Mucosa of stomach (tissue), 1 donor: ENCODE data around the gene THRB.

Experiments used
- H3K27me3 ChIP-seq: one replicate; pipeline ENCODE4 v1.7.0; 2013; ENCODE audit warnings: mild to moderate bottlenecking, low read length; ENCODE audit not compliant: control insufficient read depth, insufficient read depth
- H3K36me3 ChIP-seq: one replicate; pipeline ENCODE4 v1.7.0; 2013; ENCODE audit warnings: low read length; ENCODE audit not compliant: control insufficient read depth, insufficient read depth
- H3K4me1 ChIP-seq: one replicate; pipeline ENCODE4 v1.7.0; 2013; ENCODE audit warnings: mild to moderate bottlenecking, low read length; ENCODE audit not compliant: control insufficient read depth, insufficient read depth
- H3K4me3 ChIP-seq: one replicate; pipeline ENCODE4 v1.7.0; 2013; ENCODE audit warnings: low read length
- H3K9ac ChIP-seq: one replicate; pipeline ENCODE4 v1.7.0; 2013; ENCODE audit warnings: mild to moderate bottlenecking, low read length, moderate library complexity
- H3K9me3 ChIP-seq: one replicate; pipeline ENCODE4 v1.7.0; 2013; ENCODE audit warnings: mild to moderate bottlenecking, low read length, moderate library complexity; ENCODE audit not compliant: control insufficient read depth
- donor health status: Pancreatic carcinoma.

THRB gene

GRCh38 chr3:24195504-24196230, 299.0 kb downstream of the THRB start:
- H3K27me3 ChIP-seq: no peaks in the 10 kb centered on the region
- no peaks in the 10 kb centered on the region for H3K4me1 ChIP-seq
- H3K36me3 ChIP-seq: no peaks in the 10 kb centered on the region
- H3K9me3 ChIP-seq: no peaks in the 10 kb centered on the region
- no peak overlapping the region for H3K4me3 ChIP-seq
- no peak overlapping the region for H3K9ac ChIP-seq

DNA sequence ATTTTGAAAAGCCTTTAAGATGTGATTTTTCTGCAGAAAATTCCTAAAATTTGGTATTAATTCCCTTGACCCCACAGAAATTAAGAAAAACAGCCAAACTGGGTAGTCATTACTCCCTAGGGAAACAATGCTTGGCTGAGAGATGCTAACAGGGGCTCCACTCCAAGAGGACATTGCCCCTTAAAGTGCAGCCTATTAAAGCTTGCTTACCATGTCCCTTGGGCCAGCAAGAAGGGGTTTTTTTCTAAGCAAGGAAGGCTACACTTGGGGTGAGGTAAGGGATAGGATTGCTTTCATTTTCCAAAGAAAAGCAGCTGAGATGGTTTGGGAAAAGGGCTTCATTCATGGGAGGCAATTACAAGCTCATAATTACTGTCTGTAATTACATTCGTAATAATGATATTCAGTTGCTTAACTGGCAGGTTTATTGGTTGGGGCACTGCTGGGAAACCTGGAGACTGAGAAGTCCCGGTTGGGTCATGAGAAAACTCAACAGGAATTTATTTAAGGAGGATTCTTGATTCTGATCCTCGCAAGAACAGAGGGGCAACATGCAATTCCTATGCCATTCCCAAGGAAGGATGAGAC, 302.1 kb downstream of the THRB start:
- no peaks in the 10 kb centered on the region for H3K9me3 ChIP-seq
- no peaks in the 10 kb centered on the region for H3K4me1 ChIP-seq
- H3K4me3 ChIP-seq: no peak overlapping the region
- H3K27me3 ChIP-seq: no peaks in the 10 kb centered on the region
- H3K36me3 ChIP-seq: no peaks in the 10 kb centered on the region
- no peak overlapping the region for H3K9ac ChIP-seq

GRCh38 chr3:24191801-24192403, 302.7 kb downstream of the THRB start:
- no peaks in the 10 kb centered on the region for H3K4me1 ChIP-seq
- no peaks in the 10 kb centered on the region for H3K27me3 ChIP-seq
- H3K4me3 ChIP-seq: no peak overlapping the region
- H3K9ac ChIP-seq: no peak overlapping the region
- no peaks in the 10 kb centered on the region for H3K36me3 ChIP-seq
- H3K9me3 ChIP-seq: no peaks in the 10 kb centered on the region

DNA sequence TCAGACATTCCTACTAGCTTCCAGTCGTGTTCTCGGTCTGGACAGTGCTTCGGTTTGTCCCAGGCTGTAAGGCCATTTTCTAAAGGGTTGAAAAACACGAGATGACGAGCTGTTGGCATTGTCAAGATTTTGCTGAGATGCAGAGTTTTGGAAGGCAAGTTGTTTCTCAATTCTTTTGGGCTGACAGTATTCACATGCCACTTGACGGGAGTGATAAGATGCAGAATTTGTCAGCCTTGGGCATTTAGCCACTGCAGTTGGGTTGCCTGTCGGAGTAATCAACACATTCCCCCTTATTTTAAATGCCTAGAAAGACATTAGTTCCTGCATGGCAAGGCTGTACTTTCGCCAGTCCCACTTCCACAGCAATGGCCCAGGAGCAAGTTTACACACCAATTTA, 304.4 kb downstream of the THRB start:
- peaks cover 6% of the 10 kb centered on the region for H3K4me1 ChIP-seq
- no peak overlapping the region for H3K9ac ChIP-seq
- no peaks in the 10 kb centered on the region for H3K27me3 ChIP-seq
- no peak overlapping the region for H3K4me3 ChIP-seq
- no peaks in the 10 kb centered on the region for H3K9me3 ChIP-seq
- no peaks in the 10 kb centered on the region for H3K36me3 ChIP-seq

- Histone ChIP-seq H3K4me3 (no peak overlapping the region), H3K4me1 (peaks cover 15% of the 10 kb centered on the region), H3K9ac (no peak overlapping the region), H3K36me3 (no peaks in the 10 kb centered on the region), H3K27me3 (no peaks in the 10 kb centered on the region), H3K9me3 (no peaks in the 10 kb centered on the region)
These were observed 308.8 kb downstream of the THRB start for GRCh38 chr3:24185738-24186384.

- Histone ChIP-seq H3K9ac (no peak overlapping the region), H3K4me3 (no peak overlapping the region), H3K4me1 (peaks cover 15% of the 10 kb centered on the region), H3K36me3 (no peaks in the 10 kb centered on the region), H3K9me3 (no peaks in the 10 kb centered on the region), H3K27me3 (no peaks in the 10 kb centered on the region)
These were observed 310.0 kb downstream of the THRB start for GRCh38 chr3:24184528-24185176.

DNA sequence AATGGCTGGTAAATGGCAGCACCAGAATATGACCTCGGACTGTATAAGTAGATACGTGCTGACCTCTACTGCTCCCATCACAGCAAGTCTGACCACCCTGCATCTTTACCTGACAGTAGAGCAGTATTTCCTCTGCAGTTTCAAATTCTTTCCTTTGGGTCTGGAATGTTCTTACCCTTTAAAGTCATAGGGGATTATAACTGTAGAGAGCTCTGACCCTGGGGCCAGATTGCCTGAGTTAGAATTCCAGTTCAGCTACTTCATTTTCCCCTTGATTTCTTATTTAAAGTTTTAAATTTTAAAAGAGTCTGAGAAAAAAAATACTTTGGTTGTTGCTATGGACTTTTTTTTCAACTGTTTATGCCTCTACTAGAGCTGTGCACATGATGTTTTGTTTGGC, 311.9 kb downstream of the THRB start:
- peaks cover 15% of the 10 kb centered on the region for H3K4me1 ChIP-seq
- H3K4me3 ChIP-seq: no peak overlapping the region
- no peaks in the 10 kb centered on the region for H3K27me3 ChIP-seq
- H3K36me3 ChIP-seq: no peaks in the 10 kb centered on the region
- H3K9ac ChIP-seq: no peak overlapping the region
- no peaks in the 10 kb centered on the region for H3K9me3 ChIP-seq

DNA sequence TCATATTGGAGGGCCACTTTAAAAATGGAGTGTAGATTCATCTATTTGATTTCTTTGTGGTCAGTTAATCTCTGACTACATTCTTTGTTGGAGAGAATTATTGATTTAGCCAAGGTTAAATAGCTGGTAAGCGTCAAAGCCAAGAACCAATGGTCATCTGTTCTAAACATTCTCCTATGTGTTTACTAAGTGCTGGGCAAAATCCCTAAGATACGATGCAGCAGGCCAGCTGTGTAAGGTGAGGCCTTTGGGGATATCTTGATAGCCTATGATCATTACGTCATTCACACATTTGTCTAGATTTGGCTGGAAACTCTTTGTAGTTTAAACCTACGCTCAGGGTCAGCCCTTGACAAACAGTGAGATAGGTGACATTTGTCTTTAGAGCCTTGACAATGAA, 313.4 kb downstream of the THRB start:
- no peak overlapping the region for H3K4me3 ChIP-seq
- no peaks in the 10 kb centered on the region for H3K27me3 ChIP-seq
- H3K36me3 ChIP-seq: no peaks in the 10 kb centered on the region
- peaks cover 15% of the 10 kb centered on the region for H3K4me1 ChIP-seq
- H3K9ac ChIP-seq: no peak overlapping the region
- H3K9me3 ChIP-seq: no peaks in the 10 kb centered on the region

- H3K4me1 ChIP-seq: peaks cover 10% of the 10 kb centered on the region
- H3K36me3 ChIP-seq: no peaks in the 10 kb centered on the region
- H3K27me3 ChIP-seq: no peaks in the 10 kb centered on the region
- no peak overlapping the region for H3K9ac ChIP-seq
- no peak overlapping the region for H3K4me3 ChIP-seq
- H3K9me3 ChIP-seq: no peaks in the 10 kb centered on the region
These were observed 314.0 kb downstream of the THRB start for GRCh38 chr3:24180616-24181015.

DNA sequence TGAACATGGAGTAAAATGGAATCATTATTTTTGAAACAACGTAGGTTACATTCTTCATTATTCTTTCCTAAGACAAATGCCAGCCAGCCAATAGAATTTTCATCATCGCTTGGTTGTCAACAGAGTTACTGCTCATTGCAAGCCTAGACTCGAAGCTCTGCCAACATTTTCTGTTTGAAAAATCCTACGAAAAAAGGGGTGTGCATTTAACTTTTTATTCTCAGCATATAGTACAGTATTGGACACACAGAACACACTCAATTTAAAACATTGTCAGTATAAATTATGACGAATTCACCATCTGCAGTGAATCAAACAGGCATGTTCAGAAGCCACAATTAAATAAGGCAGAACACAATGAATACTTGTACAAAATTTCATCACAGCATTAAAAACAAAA, 317.4 kb downstream of the THRB start:
- H3K9ac ChIP-seq: no peak overlapping the region
- H3K4me3 ChIP-seq: no peak overlapping the region
- no peaks in the 10 kb centered on the region for H3K27me3 ChIP-seq
- no peaks in the 10 kb centered on the region for H3K9me3 ChIP-seq
- H3K4me1 ChIP-seq: peaks cover 10% of the 10 kb centered on the region
- H3K36me3 ChIP-seq: no peaks in the 10 kb centered on the region

DNA sequence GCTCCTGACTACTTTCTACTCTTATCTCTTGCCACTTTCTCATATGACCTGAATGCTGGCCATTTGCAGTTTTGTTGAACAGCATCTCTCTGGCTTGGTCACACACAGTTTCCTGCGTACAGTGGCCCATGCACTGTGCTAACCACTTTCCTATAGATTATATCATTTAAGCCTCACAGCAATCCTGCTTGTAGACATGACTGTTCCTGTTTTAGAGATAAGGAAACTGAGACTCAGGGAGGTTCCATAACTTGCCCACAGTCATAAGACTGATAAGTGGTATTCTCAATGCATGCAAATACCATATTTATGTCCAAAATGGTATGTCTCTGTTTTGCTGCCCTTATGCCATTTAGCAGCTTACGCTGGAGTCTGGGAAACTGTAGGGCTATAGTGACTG, 320.0 kb downstream of the THRB start:
- Histone ChIP-seq H3K4me1 (no peaks in the 10 kb centered on the region), H3K4me3 (no peak overlapping the region), H3K27me3 (no peaks in the 10 kb centered on the region), H3K9ac (no peak overlapping the region), H3K36me3 (no peaks in the 10 kb centered on the region), H3K9me3 (no peaks in the 10 kb centered on the region)

GRCh38 chr3:24168977-24169376, 325.7 kb downstream of the THRB start:
- H3K9me3 ChIP-seq: no peaks in the 10 kb centered on the region
- no peak overlapping the region for H3K4me3 ChIP-seq
- H3K27me3 ChIP-seq: no peaks in the 10 kb centered on the region
- H3K4me1 ChIP-seq: no peaks in the 10 kb centered on the region
- no peaks in the 10 kb centered on the region for H3K36me3 ChIP-seq
- H3K9ac ChIP-seq: no peak overlapping the region
